Suppressor macrophage (primary cell): ENCODE measurements around the gene RALGPS1.

Experiments used
- DNase-seq, 4 experiments: peaks; one replicate each; pipeline ENCODE4 v3.0.0-alpha.2; 2020 to 2022

Gene RALGPS1

GRCh38 chr9:127264462-127265219 lies 350.1 kb downstream of the RALGPS1 start, which contains the start of gene GARNL3:
Gene GARNL3 (plus strand): TSS chr9:127264774. CDS start chr9:127264878, 104 bp downstream.
- no peak for DNase-seq

DNA sequence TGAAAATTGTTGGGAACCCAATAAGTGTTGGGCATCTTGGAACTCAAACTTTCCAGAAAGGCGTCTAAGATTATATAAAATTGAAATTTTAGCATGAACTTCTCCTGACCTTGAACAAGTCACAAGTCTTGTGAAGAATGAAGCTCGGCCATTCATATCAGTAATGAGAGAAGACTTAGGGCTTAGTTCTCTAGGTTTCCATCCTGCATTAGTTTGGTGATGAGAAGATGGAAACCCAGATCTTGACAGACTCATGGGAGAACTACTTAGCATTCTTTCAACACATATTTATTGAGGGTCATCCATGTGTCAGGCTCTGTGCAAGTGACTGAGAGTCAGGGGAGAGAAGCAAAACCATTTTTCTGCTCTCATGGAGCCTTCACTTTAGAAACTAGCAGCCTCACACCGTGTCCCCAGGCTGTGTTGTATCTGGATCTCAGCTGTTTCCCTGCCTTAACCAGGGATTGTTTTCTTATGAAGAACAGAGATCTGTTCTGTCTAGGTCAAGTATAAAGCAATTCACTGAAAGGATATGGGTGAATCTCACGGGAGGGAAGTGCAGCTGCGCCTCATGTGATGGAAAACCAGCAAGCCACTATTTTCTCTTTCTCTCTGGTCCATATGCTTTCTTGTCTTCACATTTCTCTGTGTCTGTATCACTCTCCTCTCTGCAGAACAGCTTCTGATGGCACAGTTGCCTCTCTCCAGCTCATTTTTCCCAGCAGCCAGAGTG lies 353.4 kb downstream of the RALGPS1 start:
- DNase-seq: no peak

- DNase-seq: no peak
These were observed 354.9 kb downstream of the RALGPS1 start for GRCh38 chr9:127269449-127269848.
